WTC11 (cell line): ENCODE measurements around the gene PPM1L.

ENCODE experiments used
- CTCF ChIP-seq: fragments of 200-600 bp; IDR thresholded peaks from 2 replicates; pipeline ENCODE4 v1.8.0; 2022; ENCODE audit warnings: antibody characterized with exemption
- MXD4 ChIP-seq: fragments of 250-450 bp; sonication (Bioruptor Pico); IDR thresholded peaks from 2 replicates; pipeline ENCODE4 v1.8.0; 2021; ENCODE audit warnings: mild to moderate bottlenecking, moderate library complexity, borderline replicate concordance
- MYBL2 ChIP-seq: sonication (generic); formaldehyde crosslinking; IDR thresholded peaks from 2 replicates; pipeline ENCODE4 v1.8.1; 2023; ENCODE audit warnings: mild to moderate bottlenecking, moderate library complexity, missing genetic modification reagents
- NFYB ChIP-seq: sonication (generic); formaldehyde crosslinking; conservative IDR thresholded peaks from 2 replicates; pipeline ENCODE4 v1.8.0; 2022; ENCODE audit warnings: low read depth, missing genetic modification reagents
- USF1 ChIP-seq: sonication (generic); formaldehyde crosslinking; IDR thresholded peaks from 2 replicates; pipeline ENCODE4 v1.8.0; 2022; ENCODE audit warnings: mild to moderate bottlenecking, missing genetic modification reagents
- ZNF263 ChIP-seq: sonication (generic); formaldehyde crosslinking; IDR thresholded peaks from 2 replicates; pipeline ENCODE4 v1.8.1; 2022; ENCODE audit warnings: low read depth, mild to moderate bottlenecking, moderate library complexity, missing genetic modification reagents
- ZNF532 ChIP-seq: fragments of 250-450 bp; sonication (Bioruptor Pico); IDR thresholded peaks from 2 replicates; pipeline ENCODE4 v1.9.0; 2021; ENCODE audit warnings: mild to moderate bottlenecking, borderline replicate concordance

GRCh38 chr3:160987982-160988964, 232.2 kb downstream of the PPM1L start:
- no peak for TF ChIP-seq NFYB (CRISPR knock-in tag)
- no peak for TF ChIP-seq CTCF
- TF ChIP-seq ZNF532 (CRISPR knock-in tag), result no peak
- TF ChIP-seq MXD4 (CRISPR knock-in tag), result no peak
- no peak for TF ChIP-seq ZNF263 (CRISPR knock-in tag)
- no peak for TF ChIP-seq MYBL2 (CRISPR knock-in tag)
- no peak for TF ChIP-seq USF1 (CRISPR knock-in tag)
